ENCODE results near the gene SMOC1. TPM values are rescaled to one million over a fixed set of nuclear protein-coding genes. Genes with fewer than 3 reads are reported as not detected.

Gene SMOC1
- polyA plus RNA-seq, 12 donors, result 2.5 to 10.6 (median 5.1) TPM; not detected in 2

Other genes with a start within 250 kb of the SMOC1 start
- gene SRSF5, start 112.3 kb upstream of the SMOC1 start, polyA plus RNA-seq (ENCODE audit: insufficient read length in 12 of 12), result 100 to 1,000 TPM; 199 to 641 (median 287) TPM
- gene SLC10A1, start 82.2 kb upstream of the SMOC1 start, polyA plus RNA-seq (ENCODE audit: insufficient read length in 12 of 12), result under 1 TPM in 3 of 12 donors, not detected in 9; 0.09 to 0.21 (median 0.10) TPM